ENCODE data around the gene SLC25A29.

The SLC25A29 gene

DNA sequence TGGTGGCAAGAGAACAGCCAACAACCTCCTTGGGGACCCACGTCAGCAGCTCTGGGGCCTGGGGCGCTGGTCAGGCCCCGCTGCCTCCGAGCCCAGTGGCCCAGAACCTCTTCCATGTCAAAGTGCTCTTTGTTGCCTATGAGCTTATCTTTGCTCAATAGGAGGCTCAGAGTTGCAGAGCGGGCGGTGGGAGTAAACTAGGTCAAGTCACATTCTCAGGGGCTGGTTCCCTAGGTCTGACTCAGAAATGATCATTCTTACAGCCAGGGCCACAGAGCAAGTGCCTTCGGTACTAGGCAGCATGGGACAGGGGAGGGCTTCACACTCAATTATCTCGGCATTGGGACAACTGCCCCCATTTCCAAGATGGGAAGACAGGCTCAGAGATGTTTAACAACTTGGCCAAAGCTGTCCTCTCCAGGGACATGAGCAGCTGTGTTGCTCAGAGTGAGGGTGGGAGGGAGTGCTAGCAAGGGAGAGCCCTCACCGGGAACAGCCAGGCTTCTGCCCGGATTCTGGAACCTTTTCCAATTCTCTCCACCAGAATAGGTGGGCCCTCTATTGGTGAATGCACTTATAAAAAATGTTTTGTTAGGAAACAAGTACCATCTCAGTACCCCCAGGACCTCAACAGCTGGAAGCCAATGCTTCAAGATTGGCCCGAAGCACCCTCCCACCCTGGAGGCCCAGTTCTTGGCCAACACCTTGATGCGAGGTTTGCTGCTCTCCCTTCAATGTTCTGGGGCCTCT, 11.9 kb downstream of the SLC25A29 start:
- Histone ChIP-seq H3K27me3 (ENCODE audit: insufficient read depth, insufficient read length) (no peaks in the 10 kb centered on the region), H3K4me3 (ENCODE audit: insufficient read length, low read depth) (no peak overlapping the region), H3K9ac (ENCODE audit: insufficient read length, low read depth) (no peak overlapping the region), H3K9me3 (ENCODE audit: insufficient read depth, low read length) (no peaks in the 10 kb centered on the region), H3K4me1 (ENCODE audit: insufficient read depth, insufficient read length) (peaks cover 4% of the 10 kb centered on the region), H3K36me3 (ENCODE audit: insufficient read depth, insufficient read length, low read length) (peaks cover 54% of the 10 kb centered on the region)
- DNase-seq (ENCODE audit: low read depth, low spot score), result no peak
- TF ChIP-seq YY1 (IDR thresholded peaks at IDR 0.05; ENCODE audit: insufficient read depth, insufficient read length) (no peak), ZNF274 (IDR thresholded peaks at IDR 0.05; ENCODE audit: low read depth, low read length) (no peak), SUZ12 (IDR thresholded peaks at IDR 0.05; ENCODE audit: extremely low read depth, insufficient read depth, insufficient read length) (no peak)

DNA sequence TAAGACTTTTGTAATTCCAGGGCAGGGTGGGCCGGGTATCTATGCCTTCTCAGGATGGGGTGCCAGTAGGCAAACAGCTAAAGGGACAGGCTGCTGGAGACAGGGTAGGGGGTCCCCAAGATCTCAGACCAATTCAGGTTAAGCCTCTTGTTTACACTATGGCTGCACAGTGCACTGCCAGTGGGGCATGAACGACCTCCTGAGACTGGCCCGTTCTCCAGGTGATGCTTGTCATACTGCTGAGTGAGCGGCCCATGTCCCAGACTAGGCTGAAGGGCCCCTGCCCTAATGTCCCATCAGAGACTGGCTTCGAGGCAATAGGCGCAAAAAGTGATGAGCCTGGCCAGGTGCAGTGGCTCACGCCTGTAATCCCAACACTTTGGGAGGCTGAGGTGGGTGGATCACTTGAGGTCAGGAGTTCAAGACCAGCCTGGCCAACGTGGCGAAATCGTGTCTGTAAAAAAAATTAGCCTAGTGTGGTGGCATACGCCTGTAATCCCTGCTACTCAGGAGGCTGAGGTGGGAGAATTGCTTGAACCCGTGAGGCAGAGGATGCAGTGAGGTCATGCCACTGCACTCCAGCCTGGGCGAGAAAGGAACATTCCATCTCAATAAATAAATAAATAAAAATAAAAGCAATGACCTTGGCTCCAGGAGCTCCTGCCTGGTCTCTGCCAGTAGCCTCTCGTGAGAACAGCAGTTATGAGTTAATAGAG, 12.6 kb downstream of the SLC25A29 start:
- Histone ChIP-seq H3K4me1 (ENCODE audit: insufficient read depth, insufficient read length) (peaks cover 4% of the 10 kb centered on the region), H3K36me3 (ENCODE audit: insufficient read depth, insufficient read length, low read length) (peaks cover 55% of the 10 kb centered on the region), H3K9me3 (ENCODE audit: insufficient read depth, low read length) (no peaks in the 10 kb centered on the region), H3K4me3 (ENCODE audit: insufficient read length, low read depth) (no peak overlapping the region), H3K27me3 (ENCODE audit: insufficient read depth, insufficient read length) (no peaks in the 10 kb centered on the region), H3K9ac (ENCODE audit: insufficient read length, low read depth) (no peak overlapping the region)
- no peak for DNase-seq (ENCODE audit: low read depth, low spot score)
- no peak for TF ChIP-seq ZNF274 (IDR thresholded peaks at IDR 0.05; ENCODE audit: low read depth, low read length)
- no peak for TF ChIP-seq SUZ12 (IDR thresholded peaks at IDR 0.05; ENCODE audit: extremely low read depth, insufficient read depth, insufficient read length)
- TF ChIP-seq YY1 (IDR thresholded peaks at IDR 0.05; ENCODE audit: insufficient read depth, insufficient read length), result no peak

DNA sequence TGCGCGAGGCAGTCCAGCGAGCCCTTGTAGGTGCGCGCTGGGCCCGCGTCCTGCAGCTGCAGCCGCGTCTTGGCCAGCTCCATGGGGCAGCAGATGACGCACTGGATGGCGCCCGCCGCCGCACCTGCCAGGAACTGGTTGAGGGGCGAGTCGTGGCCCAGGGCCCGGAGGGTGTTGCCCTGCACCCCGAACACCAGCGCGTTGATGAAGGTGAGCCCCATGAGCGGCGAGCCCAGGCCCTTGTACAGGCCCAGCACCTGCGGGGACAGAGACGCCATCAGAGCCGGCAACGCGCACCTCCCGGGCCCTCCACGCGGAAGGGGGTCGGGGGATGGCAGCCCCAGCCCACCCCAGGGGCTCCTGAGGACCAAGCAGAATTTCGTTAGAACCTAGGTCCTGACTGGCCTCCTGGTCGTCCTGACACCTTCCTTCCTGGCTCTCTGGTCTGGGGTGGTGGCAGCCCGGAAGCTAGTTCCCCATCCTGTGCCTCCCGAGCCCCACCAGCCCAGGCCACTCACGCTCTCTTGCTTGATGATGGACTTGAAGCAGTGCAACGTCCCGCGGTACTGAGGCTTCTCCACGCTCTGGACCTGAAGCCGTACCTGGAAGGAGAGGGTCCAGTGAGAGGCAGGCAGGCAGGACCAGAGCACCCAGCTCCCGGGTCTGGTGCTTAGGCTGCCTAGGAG, 13.3 kb downstream of the SLC25A29 start:
- peaks cover 4% of the 10 kb centered on the region for H3K4me1 ChIP-seq (ENCODE audit: insufficient read depth, insufficient read length)
- H3K9ac ChIP-seq (ENCODE audit: insufficient read length, low read depth), result no peak overlapping the region
- TF ChIP-seq YY1 (IDR thresholded peaks at IDR 0.05; ENCODE audit: insufficient read depth, insufficient read length) (no peak), ZNF274 (IDR thresholded peaks at IDR 0.05; ENCODE audit: low read depth, low read length) (no peak), SUZ12 (IDR thresholded peaks at IDR 0.05; ENCODE audit: extremely low read depth, insufficient read depth, insufficient read length) (no peak)
- peaks cover 54% of the 10 kb centered on the region for H3K36me3 ChIP-seq (ENCODE audit: insufficient read depth, insufficient read length, low read length)
- DNase-seq (ENCODE audit: low read depth, low spot score), result no peak
- no peaks in the 10 kb centered on the region for H3K9me3 ChIP-seq (ENCODE audit: insufficient read depth, low read length)
- H3K27me3 ChIP-seq (ENCODE audit: insufficient read depth, insufficient read length), result no peaks in the 10 kb centered on the region
- H3K4me3 ChIP-seq (ENCODE audit: insufficient read length, low read depth), result no peak overlapping the region

DNA sequence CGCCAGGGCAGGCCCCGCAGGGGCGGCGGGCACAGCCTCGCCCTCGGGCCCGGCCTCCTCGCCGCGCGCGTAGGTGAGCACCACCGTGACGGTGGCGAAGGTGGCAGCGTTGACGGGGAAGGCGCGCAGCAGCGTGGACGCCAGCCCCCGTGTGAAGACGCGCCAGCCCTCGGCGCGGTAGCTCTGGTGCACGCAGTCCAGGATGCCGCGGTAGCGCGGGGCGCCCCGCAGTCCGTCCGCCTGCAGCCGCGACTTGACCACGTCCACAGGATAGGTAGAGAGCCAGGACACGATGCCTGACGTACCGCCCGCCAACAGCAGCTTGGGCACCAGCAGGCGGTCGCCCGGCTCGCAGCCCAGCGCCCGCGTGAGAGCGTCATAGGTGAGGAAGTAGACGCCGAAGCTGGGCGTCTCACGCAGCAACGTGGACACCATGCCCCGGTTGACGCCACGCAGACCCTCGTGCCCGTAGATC, 13.9 kb downstream of the SLC25A29 start:
- TF ChIP-seq SUZ12 (IDR thresholded peaks at IDR 0.05; ENCODE audit: extremely low read depth, insufficient read depth, insufficient read length) (no peak), ZNF274 (IDR thresholded peaks at IDR 0.05; ENCODE audit: low read depth, low read length) (no peak), YY1 (IDR thresholded peaks at IDR 0.05; ENCODE audit: insufficient read depth, insufficient read length) (no peak)
- H3K36me3 ChIP-seq (ENCODE audit: insufficient read depth, insufficient read length, low read length), result peaks cover 52% of the 10 kb centered on the region
- DNase-seq (ENCODE audit: low read depth, low spot score), result no peak
- peaks cover 4% of the 10 kb centered on the region for H3K4me1 ChIP-seq (ENCODE audit: insufficient read depth, insufficient read length)
- H3K4me3 ChIP-seq (ENCODE audit: insufficient read length, low read depth), result no peak overlapping the region
- no peak overlapping the region for H3K9ac ChIP-seq (ENCODE audit: insufficient read length, low read depth)
- no peaks in the 10 kb centered on the region for H3K9me3 ChIP-seq (ENCODE audit: insufficient read depth, low read length)
- H3K27me3 ChIP-seq (ENCODE audit: insufficient read depth, insufficient read length), result no peaks in the 10 kb centered on the region

DNA sequence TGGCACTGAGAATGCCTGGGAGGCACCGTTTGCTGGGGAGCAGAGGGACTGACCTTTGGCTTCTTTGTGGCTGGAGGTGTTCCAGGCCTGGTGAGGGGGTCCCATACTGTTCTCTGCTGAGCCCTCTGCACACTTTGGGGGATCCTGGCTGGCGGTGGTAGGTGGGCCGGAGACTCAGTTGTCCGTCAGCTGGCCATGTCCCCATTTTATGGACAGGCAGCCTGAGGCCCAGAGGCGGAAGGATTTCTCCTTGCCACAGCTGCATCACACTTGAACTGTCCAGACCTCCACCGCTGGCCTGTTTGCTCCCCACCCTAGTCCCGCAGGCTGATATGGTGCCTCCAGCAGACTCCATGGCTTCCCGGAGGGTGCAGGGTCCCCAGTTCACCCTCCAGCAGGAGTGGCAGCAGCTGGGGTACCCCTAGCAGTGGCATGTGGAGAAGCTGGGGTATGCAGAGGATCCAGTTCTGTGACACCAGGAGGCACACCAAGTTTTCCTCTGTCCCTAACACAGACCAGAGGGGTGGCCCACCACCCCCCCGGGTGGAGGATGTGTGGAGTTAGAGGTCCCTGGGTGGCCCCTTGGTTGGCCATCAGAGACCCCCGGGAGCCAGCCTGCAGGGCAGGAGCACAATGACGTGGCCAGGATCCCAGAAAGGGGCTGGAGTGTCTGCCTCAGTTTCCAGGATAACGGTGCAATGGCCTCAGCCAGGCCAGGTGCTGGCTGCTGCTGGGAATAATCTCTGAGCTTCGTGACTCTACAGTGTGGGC, 14.8 kb downstream of the SLC25A29 start:
- Histone ChIP-seq H3K36me3 (ENCODE audit: insufficient read depth, insufficient read length, low read length) (peaks cover 50% of the 10 kb centered on the region), H3K9me3 (ENCODE audit: insufficient read depth, low read length) (no peaks in the 10 kb centered on the region), H3K27me3 (ENCODE audit: insufficient read depth, insufficient read length) (no peaks in the 10 kb centered on the region), H3K9ac (ENCODE audit: insufficient read length, low read depth) (no peak overlapping the region), H3K4me1 (ENCODE audit: insufficient read depth, insufficient read length) (peaks cover 4% of the 10 kb centered on the region), H3K4me3 (ENCODE audit: insufficient read length, low read depth) (no peak overlapping the region)
- TF ChIP-seq YY1 (IDR thresholded peaks at IDR 0.05; ENCODE audit: insufficient read depth, insufficient read length), result no peak
- TF ChIP-seq SUZ12 (IDR thresholded peaks at IDR 0.05; ENCODE audit: extremely low read depth, insufficient read depth, insufficient read length), result no peak
- no peak for TF ChIP-seq ZNF274 (IDR thresholded peaks at IDR 0.05; ENCODE audit: low read depth, low read length)
- DNase-seq (ENCODE audit: low read depth, low spot score), result no peak

DNA sequence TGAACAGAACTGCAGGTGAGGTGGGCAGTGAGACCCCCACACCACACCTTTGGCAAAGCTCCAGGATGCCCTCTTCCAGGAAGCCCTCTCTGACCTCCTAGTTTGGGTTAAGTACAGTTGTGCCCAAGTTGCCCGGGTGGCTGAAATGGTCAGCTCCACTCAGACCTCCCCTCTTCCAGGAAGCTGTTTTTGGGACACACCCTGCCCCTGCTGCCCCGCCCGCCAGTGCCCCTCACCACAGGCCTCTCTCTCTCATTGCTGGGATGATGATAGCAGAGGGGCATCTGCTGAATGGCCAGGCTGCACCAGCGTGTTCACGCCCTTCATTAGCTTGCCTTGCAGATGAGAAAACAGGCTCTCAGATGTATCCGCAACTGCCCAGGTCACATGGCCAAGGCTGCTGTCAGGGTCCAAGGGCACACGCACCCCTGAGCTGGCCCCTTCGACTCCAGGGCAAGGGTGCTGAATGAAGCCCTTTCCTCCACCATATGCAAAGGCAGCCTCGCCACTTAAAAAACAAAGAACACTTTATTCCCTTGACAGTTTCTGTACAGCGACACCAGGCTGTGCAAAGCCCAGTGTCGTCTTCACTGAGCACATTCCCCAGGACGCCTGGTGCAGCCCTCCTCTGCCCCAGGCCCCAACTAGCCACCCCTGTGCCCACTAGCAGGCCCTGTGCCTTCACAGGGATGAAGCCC, 15.5 kb downstream of the SLC25A29 start:
- peaks cover 7% of the 10 kb centered on the region for H3K4me1 ChIP-seq (ENCODE audit: insufficient read depth, insufficient read length)
- H3K4me3 ChIP-seq (ENCODE audit: insufficient read length, low read depth), result no peak overlapping the region
- no peak for DNase-seq (ENCODE audit: low read depth, low spot score)
- H3K9me3 ChIP-seq (ENCODE audit: insufficient read depth, low read length), result no peaks in the 10 kb centered on the region
- H3K27me3 ChIP-seq (ENCODE audit: insufficient read depth, insufficient read length), result no peaks in the 10 kb centered on the region
- peaks cover 48% of the 10 kb centered on the region for H3K36me3 ChIP-seq (ENCODE audit: insufficient read depth, insufficient read length, low read length)
- no peak overlapping the region for H3K9ac ChIP-seq (ENCODE audit: insufficient read length, low read depth)
- no peak for TF ChIP-seq ZNF274 (IDR thresholded peaks at IDR 0.05; ENCODE audit: low read depth, low read length)
